K562 (cell line): ENCODE results near the gene SLC39A7. TPM values are rescaled to one million over a fixed set of nuclear protein-coding genes. Genes with fewer than 3 reads are reported as not detected.

Source experiments
- CHD4 ChIP-seq: fragments of 200-600 bp; sonication (generic); IDR thresholded peaks from 3 replicates; pipeline ENCODE4 v1.6.1; 2012; ENCODE audit warnings: low read depth, mild to moderate bottlenecking, mixed read lengths, low read length, inconsistent platforms; ENCODE audit not compliant: insufficient read depth, insufficient replicate concordance, poor library complexity, severe bottlenecking
- CSDE1 ChIP-seq, 2 experiments: fragments of 450-650 bp; IDR thresholded peaks; 2 replicates each; pipeline ENCODE4 v1.6.1; 2016; ENCODE audit warnings: mild to moderate bottlenecking in 1 of 2
- HNRNPK ChIP-seq: fragments of 200-400 bp; formaldehyde crosslinking; IDR thresholded peaks from one replicate; pipeline ENCODE4 v1.6.1; 2018; ENCODE audit warnings: mild to moderate bottlenecking, low read depth, low read length; ENCODE audit not compliant: poor library complexity, severe bottlenecking
- IRF2 ChIP-seq: sonication (generic); formaldehyde crosslinking; IDR thresholded peaks from 2 replicates; pipeline ENCODE4 v1.8.1; 2022; ENCODE audit warnings: mild to moderate bottlenecking, missing genetic modification reagents
- MED1 ChIP-seq: sonication (generic); formaldehyde crosslinking; IDR thresholded peaks from 2 replicates; pipeline ENCODE4 v1.8.1; 2023; ENCODE audit warnings: missing genetic modification reagents, borderline replicate concordance
- MEIS2 ChIP-seq: fragments of 450-650 bp; IDR thresholded peaks from 2 replicates; pipeline ENCODE4 v1.6.1; 2014; ENCODE audit warnings: mild to moderate bottlenecking; ENCODE audit not compliant: partially characterized antibody
- MLLT1 ChIP-seq, 2 experiments: fragments of 450-650 bp; IDR thresholded peaks; 2 replicates each; pipeline ENCODE4 v1.6.1; 2016
- NFIX ChIP-seq: fragments of 250-450 bp; sonication (Bioruptor Pico); IDR thresholded peaks from 2 replicates; pipeline ENCODE4 v1.4.0; 2020; ENCODE audit warnings: low read depth, mild to moderate bottlenecking, moderate library complexity
- NR2C2 ChIP-seq, 2 experiments: fragments of 200-800 bp in 1 of 2; sonication (Bioruptor generic) in 1 of 2; sonication (generic) in 1 of 2; formaldehyde crosslinking in 1 of 2; IDR thresholded peaks; 2 replicates each; pipeline versions ENCODE4 v1.6.1 to v1.8.0; 2016 to 2022; ENCODE audit warnings: mild to moderate bottlenecking in 1 of 2, missing compliant biosample characterization in 1 of 2, missing genetic modification characterization in 1 of 2, missing genetic modification reagents in 1 of 2
- PRMT5 ChIP-seq: sonication (generic); formaldehyde crosslinking; IDR thresholded peaks from 2 replicates; pipeline ENCODE4 v1.5.0; 2020; ENCODE audit warnings: missing genetic modification reagents
- RBM25 ChIP-seq: fragments of 200-400 bp; formaldehyde crosslinking; IDR thresholded peaks from 2 replicates; pipeline ENCODE4 v1.6.1; 2018; ENCODE audit warnings: low read length, low read depth, moderate library complexity; ENCODE audit not compliant: severe bottlenecking
- STAG1 ChIP-seq: sonication (generic); formaldehyde crosslinking; IDR thresholded peaks from 2 replicates; pipeline ENCODE4 v1.5.0; 2020; ENCODE audit warnings: missing genetic modification reagents, borderline replicate concordance
- TFAP4 ChIP-seq: sonication (generic); formaldehyde crosslinking; IDR thresholded peaks from 2 replicates; pipeline ENCODE4 v1.8.0; 2022; ENCODE audit warnings: missing genetic modification reagents, mild to moderate bottlenecking, moderate library complexity, borderline replicate concordance
- THRAP3 ChIP-seq: fragments of 450-650 bp; IDR thresholded peaks from 2 replicates; pipeline ENCODE4 v1.6.1; 2016; ENCODE audit warnings: mild to moderate bottlenecking, inconsistent platforms, borderline replicate concordance
- THRB ChIP-seq: fragments of 450-650 bp; formaldehyde crosslinking; conservative IDR thresholded peaks from 2 replicates; pipeline ENCODE4 v1.4.0; 2022; ENCODE audit warnings: mild to moderate bottlenecking, missing genetic modification characterization
- XRCC5 ChIP-seq: fragments of 200-400 bp; formaldehyde crosslinking; IDR thresholded peaks from 2 replicates; pipeline ENCODE4 v1.6.1; 2017; ENCODE audit warnings: low read depth, mild to moderate bottlenecking, low read length
- YY1 ChIP-seq, 3 experiments: IDR thresholded peaks; 2 replicates each; pipeline ENCODE4 v1.6.1; 2011; ENCODE audit warnings: low read length in 2 of 3, mild to moderate bottlenecking in 2 of 3, moderate library complexity in 2 of 3, borderline replicate concordance in 1 of 3, control low read depth in 1 of 3, low read depth in 1 of 3; ENCODE audit not compliant: insufficient read depth in 3 of 3, insufficient replicate concordance in 2 of 3, control insufficient read depth in 1 of 3, insufficient read length in 1 of 3; ENCODE audit errors: extremely low read depth in 1 of 3
- ZNF347 ChIP-seq: fragments of 450-650 bp; formaldehyde crosslinking; IDR thresholded peaks from 2 replicates; pipeline ENCODE4 v1.4.0; 2020; ENCODE audit warnings: low read depth, mild to moderate bottlenecking, moderate library complexity
- ZNF445 ChIP-seq: fragments of 250-450 bp; sonication (Bioruptor Pico); IDR thresholded peaks from 2 replicates; pipeline ENCODE4 v1.4.0; 2020; ENCODE audit warnings: low read depth, mild to moderate bottlenecking, moderate library complexity
- ZNF586 ChIP-seq: fragments of 450-650 bp; formaldehyde crosslinking; conservative IDR thresholded peaks from 2 replicates; pipeline ENCODE4 v1.4.0; 2020; ENCODE audit warnings: mild to moderate bottlenecking, moderate library complexity
- polyA plus RNA-seq, 8 experiments: library from polyadenylated mRNA; depleted of rRNA in 4 of 8; stranded (reverse) in 5 of 8; unstranded in 3 of 8; fragments of >200 nt; fragmentation: Nextera tagmentation in 2 of 8; fragmentation: Illumina TruSeq in 1 of 8; extraction: Ambion mirVana in 2 of 8; extraction: Trizol in 1 of 8; gene quantifications; 2 replicates each; pipeline versions ENCODE4 v1.2.1 to v1.2.3, GENCODE V29; 2011 to 2014; ENCODE audit warnings: inconsistent platforms in 1 of 8, missing spikeins in 1 of 8
- total RNA-seq, 7 experiments: library from RNA; depleted of rRNA in 6 of 7; stranded (reverse); fragments of >200 nt in 6 of 7; fragmentation: Illumina TruSeq in 2 of 7; extraction: Trizol in 2 of 7; gene quantifications; 2 replicates each; pipeline versions ENCODE4 v1.2.1 to v1.2.3, GENCODE V29; 2011 to 2021; ENCODE audit warnings: low replicate concordance in 1 of 7
- TF ChIP-seq, protein P1 (sequence below): fragments of 250-450 bp; sonication (Bioruptor Pico); IDR thresholded peaks from 2 replicates; pipeline ENCODE4 v1.5.0; 2021

SLC39A7 gene
- total and polyA plus RNA-seq, 9 of the 15 experiments (the other 6 are each of a cell fraction or from before 2014, with no cell fraction given): 21.7 to 169 (median 121) TPM

DNA sequence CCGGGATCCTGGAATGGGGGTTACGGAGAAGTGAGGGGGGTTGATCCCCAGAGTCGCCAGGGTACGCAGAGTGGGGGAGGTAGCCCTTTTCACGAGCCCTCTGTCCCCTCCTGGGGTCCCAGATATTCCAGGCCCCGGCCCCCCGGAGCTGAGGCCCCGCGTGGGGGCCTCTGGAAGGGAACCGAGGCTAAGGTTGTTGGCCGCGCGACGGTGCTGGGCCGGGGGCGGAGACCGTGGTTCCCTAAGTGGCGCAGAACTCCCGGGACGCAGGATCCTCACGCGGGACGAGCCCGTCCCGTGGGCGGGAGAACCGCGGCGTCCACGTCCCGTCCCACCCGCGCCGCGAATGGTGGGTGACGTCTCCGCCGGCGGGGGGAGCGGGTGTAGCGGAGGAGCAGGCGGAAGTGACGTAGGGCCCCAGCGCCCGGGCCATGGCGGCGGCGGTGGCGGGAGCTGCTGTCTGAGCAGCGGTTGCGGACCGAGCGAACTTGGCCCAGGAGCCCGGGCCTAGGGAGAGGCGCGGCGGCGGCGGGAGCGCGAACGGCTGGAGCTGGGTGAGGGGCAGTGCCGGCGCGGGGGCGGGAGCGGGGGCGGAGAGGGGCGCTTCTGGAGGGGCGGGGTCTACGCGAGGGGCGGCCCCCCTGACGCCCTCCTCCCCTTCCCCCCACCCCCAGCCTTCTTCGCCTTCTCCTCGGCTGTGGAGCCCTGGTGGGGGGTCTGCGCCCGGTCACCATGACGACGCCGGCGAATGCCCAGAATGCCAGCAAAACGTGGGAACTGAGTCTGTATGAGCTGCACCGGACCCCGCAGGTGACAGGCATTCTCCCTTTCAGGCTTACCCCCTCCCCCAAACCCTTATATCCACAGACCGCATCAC, 7.7 kb downstream of the SLC39A7 start, which contains the start of gene RING1 (continued):
- TF ChIP-seq STAG1 (CRISPR knock-in tag): no peak; the same call in 1 of the 2 replicates
- TF ChIP-seq THRB: no peak
- TF ChIP-seq MLLT1 (IDR thresholded peaks at IDR 0.05): peak in 1 of 2 experiments; percentile 40; a peak in 1 of 4 replicates
- no peak for TF ChIP-seq THRAP3
- peak; percentile 67 for TF ChIP-seq NR2C2 (CRISPR knock-in tag; IDR thresholded peaks at IDR 0.05)
- TF ChIP-seq NR2C2 (tag; IDR thresholded peaks at IDR 0.05): peak; percentile 65; the same call in 1 of the 2 replicates
- no peak for TF ChIP-seq ZNF445 (CRISPR knock-in tag)
- TF ChIP-seq CSDE1 (IDR thresholded peaks at IDR 0.05): no peak; a peak in 1 of 4 replicates
- TF ChIP-seq YY1 (IDR thresholded peaks at IDR 0.05; ENCODE audit: borderline replicate concordance in 1 of 3, control insufficient read depth in 1 of 3, extremely low read depth in 1 of 3, insufficient read depth in 3 of 3, insufficient read length in 1 of 3, insufficient replicate concordance in 2 of 3, low read depth in 1 of 3, low read length in 2 of 3): peak; percentile 82 to 96 (median 91)
- TF ChIP-seq NFIX: no peak
- TF ChIP-seq PRMT5 (CRISPR knock-in tag): no peak
- no peak for TF ChIP-seq ZNF347 (CRISPR knock-in tag)
- TF ChIP-seq TFAP4: peak; percentile 73
- TF ChIP-seq XRCC5: no peak
- TF ChIP-seq MEIS2: no peak
- TF ChIP-seq MED1: no peak
- no peak for TF ChIP-seq ZNF586 (CRISPR knock-in tag)
- TF ChIP-seq HNRNPK: no peak
- no peak for TF ChIP-seq CHD4
- TF ChIP-seq, protein P1, sequence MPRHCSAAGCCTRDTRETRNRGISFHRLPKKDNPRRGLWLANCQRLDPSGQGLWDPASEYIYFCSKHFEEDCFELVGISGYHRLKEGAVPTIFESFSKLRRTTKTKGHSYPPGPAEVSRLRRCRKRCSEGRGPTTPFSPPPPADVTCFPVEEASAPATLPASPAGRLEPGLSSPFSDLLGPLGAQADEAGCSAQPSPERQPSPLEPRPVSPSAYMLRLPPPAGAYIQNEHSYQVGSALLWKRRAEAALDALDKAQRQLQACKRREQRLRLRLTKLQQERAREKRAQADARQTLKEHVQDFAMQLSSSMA (CRISPR knock-in tag): 0 out of 2 replicates have a peak, but pooled peaks have one; percentile 60
- TF ChIP-seq IRF2 (CRISPR knock-in tag): no peak
- no peak for TF ChIP-seq RBM25
